GM18520 (cell line): ENCODE data around the gene TPST1.

Experiments used
- ATAC-seq: cut with Tn5 transposase; IDR thresholded peaks from one replicate; pipeline ENCODE4 v1.9.1; 2021; ENCODE audit not compliant: unreplicated experiment

Gene TPST1

GRCh38 chr7:66281678-66282590 lies 76.8 kb downstream of the TPST1 start:
- no peak for ATAC-seq

GRCh38 chr7:66282591-66282935 lies 77.4 kb downstream of the TPST1 start:
- no peak for ATAC-seq

GRCh38 chr7:66283003-66283920 lies 78.1 kb downstream of the TPST1 start:
- ATAC-seq, result no peak

GRCh38 chr7:66296001-66296521 lies 90.9 kb downstream of the TPST1 start:
- ATAC-seq, result no peak

- no peak for ATAC-seq
Observed at GRCh38 chr7:66296557-66296956, 91.4 kb downstream of the TPST1 start.

- no peak for ATAC-seq
Observed at GRCh38 chr7:66297579-66297978, 92.4 kb downstream of the TPST1 start.

- ATAC-seq, result no peak
Observed at GRCh38 chr7:66301249-66301648, 96.1 kb downstream of the TPST1 start.

GRCh38 chr7:66301737-66302136 lies 96.6 kb downstream of the TPST1 start:
- no peak for ATAC-seq

- ATAC-seq, result no peak
Observed at GRCh38 chr7:66303454-66304155, 98.5 kb downstream of the TPST1 start.

GRCh38 chr7:66304536-66304935 lies 99.4 kb downstream of the TPST1 start:
- no peak for ATAC-seq

GRCh38 chr7:66306243-66306642 lies 101.1 kb downstream of the TPST1 start:
- ATAC-seq, result no peak

- no peak for ATAC-seq
Observed at GRCh38 chr7:66307591-66308215, 102.6 kb downstream of the TPST1 start.

GRCh38 chr7:66308411-66308810 lies 103.3 kb downstream of the TPST1 start:
- no peak for ATAC-seq

- ATAC-seq, result no peak
Observed at GRCh38 chr7:66310620-66311019, 105.5 kb downstream of the TPST1 start.

- ATAC-seq, result no peak
Observed at GRCh38 chr7:66313886-66314568, 108.9 kb downstream of the TPST1 start.

- no peak for ATAC-seq
Observed at GRCh38 chr7:66315192-66315591, 110.1 kb downstream of the TPST1 start.

GRCh38 chr7:66319407-66319979 lies 114.4 kb downstream of the TPST1 start:
- ATAC-seq, result no peak

- no peak for ATAC-seq
Observed at GRCh38 chr7:66321283-66321682, 116.1 kb downstream of the TPST1 start.

- ATAC-seq, result no peak
Observed at GRCh38 chr7:66323114-66323796, 118.1 kb downstream of the TPST1 start.
